GM18519 (cell line): ENCODE data around the gene SEPTIN6.

Experiments used
- ATAC-seq: cut with Tn5 transposase; IDR thresholded peaks from one replicate; pipeline ENCODE4 v1.9.1; 2021; ENCODE audit warnings: mild to moderate bottlenecking, moderate library complexity; ENCODE audit not compliant: unreplicated experiment, low FRiP score

Gene SEPTIN6

DNA sequence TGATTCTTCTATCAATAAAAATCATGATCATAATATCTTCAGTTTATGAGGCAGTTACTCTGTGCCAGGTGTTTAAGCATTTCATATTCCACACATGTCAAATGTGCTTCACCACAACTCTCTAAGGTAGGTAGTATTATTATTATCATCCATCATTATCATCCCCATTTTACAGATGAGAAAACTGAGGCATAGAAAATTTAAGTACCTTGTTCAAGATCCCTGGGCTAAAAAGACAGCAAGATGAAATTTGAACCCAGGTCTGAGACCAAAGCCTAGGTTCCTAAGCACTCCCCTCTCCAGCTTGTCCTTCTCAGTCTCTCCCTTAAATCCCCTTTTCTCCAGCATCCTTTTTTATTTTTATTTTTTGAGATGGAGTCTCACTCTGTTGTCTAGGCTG lies 33.4 kb downstream of the SEPTIN6 start:
- ATAC-seq, result no peak

DNA sequence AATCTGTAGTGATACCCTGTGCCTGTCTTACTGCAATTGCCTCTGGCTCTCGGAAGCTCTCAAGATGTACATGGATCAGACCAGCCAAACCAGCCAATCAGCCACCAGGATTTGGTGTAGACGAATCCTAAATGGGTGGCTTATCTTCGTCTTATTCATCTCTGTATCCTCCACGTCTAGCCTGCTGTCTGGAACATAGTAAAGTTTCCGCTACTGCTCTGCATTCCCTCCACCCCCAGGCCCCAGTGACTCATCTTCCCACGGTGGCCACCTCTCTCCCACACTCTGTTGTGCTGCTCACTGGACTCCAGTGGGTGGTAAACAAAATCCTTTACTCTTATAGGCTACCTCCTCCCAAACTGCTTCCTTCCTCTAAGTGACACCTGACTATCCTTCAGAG lies 37.8 kb downstream of the SEPTIN6 start:
- ATAC-seq, result no peak

DNA sequence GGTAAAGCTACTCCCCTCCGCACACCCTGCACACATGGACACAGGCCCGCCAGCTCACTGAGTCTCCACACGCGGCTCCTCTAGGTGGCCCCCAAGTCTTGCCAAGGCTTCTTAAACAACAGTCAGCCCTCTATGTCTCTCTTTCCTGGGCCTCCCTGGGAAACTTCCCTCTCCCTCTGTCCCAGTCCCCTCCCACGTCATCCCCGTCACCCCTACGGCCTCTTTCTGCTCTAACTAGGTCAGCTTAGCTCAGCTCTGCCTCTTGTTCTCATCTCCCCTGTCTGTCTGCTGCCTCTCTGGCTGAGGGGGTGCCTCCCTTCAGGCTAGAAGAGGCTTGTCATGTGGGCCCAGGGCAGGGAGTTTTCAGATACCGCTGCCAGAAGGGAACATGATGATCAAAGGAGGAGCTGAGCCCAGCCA lies 38.8 kb downstream of the SEPTIN6 start:
- ATAC-seq, result no peak

DNA sequence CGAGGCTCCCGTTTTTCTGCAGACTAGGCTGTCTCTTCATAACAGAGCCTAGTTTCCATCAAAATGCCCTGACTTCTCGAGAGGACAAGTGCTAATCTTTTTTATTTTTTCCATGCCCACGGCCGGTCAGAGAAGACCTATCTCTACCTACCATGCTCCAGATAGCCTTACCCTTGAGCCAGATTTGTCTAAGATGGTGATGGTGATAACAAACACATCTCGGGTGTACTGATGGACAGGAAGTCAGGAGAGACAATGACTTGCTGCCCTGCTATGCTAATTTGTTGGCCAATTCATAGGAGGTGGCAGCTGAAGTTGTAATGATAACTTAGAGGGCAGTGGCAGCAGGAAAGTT lies 44.6 kb downstream of the SEPTIN6 start:
- ATAC-seq, result no peak

DNA sequence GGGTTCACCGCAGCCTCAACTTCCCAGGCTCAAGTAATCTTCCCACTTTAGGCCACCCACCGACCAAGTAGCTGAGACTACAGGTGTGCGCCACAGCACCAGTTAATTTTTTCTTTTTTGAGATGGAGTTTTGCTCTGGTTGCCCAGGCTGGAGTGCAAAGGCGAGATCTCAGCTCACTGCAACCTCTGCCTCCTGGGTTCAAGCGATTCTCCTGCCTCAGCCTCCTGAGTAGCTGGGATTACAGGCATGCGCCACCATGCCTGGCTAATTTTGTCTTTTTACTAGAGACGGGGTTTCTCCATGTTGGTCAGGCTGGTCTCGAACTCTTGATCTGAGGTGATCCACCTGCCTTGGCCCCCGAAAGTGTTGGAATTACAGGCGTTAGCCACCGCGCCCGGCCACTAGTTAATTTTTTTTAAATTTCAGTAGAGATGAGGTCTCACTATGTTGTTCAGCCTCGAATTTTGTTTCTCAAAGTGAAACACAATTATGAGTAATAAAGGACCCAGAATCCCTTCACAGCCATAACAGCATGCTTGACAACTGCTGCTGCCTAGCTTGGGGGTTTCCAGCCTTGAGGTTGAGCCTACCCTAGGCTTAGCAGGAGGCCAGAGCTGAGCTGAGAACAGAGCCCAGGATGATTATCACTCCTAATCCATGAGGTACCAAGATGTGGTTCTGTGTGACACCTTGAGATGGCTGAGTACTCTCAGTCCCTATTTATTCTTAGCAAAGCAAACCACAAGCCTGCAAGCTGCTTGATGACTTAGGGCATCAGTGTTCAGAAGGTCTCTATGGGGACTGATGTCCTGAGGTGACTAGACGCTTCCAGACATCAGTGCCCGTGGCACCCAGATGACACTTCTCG lies 45.2 kb downstream of the SEPTIN6 start:
- ATAC-seq, result peak; percentile 95

GRCh38 chrX:119647089-119647488 lies 45.9 kb downstream of the SEPTIN6 start:
- no peak for ATAC-seq

DNA sequence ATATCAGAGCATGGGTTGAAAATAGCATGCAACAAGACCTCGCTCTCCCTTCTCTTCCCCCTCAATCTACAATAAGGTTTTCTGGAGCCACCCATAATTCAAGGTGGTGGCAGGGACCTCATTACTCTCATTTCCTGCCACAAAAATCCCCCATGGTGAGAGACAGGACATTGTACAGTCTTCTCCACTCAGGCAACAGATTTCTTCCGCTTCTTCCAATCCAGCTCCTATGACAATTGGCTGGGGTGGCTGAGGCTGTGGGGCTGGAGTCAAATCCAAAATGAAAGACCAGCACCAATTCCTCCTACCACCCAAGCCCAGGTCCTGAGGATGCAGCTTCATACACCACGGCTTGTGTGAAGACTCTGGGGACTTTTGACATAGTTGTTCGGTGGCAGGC lies 46.5 kb downstream of the SEPTIN6 start:
- ATAC-seq, result no peak

GRCh38 chrX:119643696-119644095 lies 49.3 kb downstream of the SEPTIN6 start:
- no peak for ATAC-seq
